Activated CD4-positive, alpha-beta T cell treated with anti-CD3 and anti-CD28 coated beads for 1 hour (primary cell): ENCODE measurements around the gene FKBP2.

Experiments used
- DNase-seq: peaks from one replicate; pipeline ENCODE4 v3.0.0-alpha.2; 2020

The FKBP2 gene

DNA sequence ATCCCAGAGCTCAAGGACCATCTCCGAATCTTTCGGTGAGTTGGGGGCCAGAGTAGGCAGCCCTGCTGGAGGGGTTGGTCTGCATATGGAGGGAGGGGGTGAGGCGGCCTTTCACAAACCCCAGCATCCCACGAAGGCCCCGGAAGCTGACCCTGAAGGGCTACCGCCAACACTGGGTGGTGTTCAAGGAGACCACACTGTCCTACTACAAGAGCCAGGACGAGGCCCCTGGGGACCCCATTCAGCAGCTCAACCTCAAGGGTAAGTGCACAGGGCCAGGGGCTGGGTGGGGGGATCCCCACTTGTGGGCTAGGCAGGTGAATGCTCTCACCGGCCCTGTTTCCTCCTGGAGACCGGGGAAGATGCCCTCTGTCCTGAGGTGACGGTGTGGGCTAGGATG lies 21.1 kb upstream of the FKBP2 start:
- no peak for DNase-seq

DNA sequence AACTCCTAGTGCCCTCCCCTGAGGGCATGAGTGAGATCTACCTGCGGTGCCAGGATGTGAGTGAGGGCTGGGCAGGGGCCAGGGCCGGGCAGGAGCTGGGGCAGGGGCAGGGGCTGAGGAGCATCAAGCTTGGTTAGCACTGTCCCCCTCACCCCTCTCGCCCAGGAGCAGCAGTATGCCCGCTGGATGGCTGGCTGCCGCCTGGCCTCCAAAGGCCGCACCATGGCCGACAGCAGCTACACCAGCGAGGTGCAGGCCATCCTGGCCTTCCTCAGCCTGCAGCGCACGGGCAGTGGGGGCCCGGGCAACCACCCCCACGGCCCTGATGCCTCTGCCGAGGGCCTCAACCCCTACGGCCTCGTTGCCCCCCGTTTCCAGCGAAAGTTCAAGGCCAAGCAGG lies 20.6 kb upstream of the FKBP2 start:
- DNase-seq: no peak

DNA sequence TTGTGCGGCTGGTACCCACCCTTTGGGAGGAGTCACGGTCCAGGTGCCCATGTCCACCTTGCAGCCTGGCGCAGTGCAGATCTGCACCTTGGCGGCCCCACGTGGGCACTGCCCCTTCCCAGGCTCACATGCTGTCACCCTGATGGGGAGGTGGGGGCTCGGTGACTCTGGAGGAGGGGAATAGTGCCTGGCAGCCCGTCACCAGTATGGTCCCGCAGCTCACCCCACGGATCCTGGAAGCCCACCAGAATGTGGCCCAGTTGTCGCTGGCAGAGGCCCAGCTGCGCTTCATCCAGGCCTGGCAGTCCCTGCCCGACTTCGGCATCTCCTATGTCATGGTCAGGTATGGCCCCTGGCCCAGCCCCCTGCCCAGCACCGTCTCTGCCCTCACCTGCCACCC lies 20.1 kb upstream of the FKBP2 start:
- DNase-seq: no peak

DNA sequence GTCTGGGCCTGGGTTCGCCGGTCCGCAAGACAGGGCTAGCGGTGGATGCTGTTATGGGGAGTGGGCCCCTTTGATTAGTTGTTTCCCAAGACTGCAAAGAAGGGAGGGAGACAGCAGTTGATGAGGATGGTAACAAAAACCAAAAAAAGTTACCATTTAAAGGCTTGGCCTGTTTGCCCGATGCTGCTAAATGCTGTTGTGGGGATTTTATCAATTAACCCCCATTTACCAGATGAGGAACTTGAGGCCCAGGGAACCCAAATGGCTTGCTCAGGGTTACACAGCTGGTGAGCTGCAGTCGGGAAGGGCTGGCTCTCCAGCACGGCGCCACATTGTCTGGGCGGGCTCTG lies 18.3 kb upstream of the FKBP2 start:
- DNase-seq: no peak

DNA sequence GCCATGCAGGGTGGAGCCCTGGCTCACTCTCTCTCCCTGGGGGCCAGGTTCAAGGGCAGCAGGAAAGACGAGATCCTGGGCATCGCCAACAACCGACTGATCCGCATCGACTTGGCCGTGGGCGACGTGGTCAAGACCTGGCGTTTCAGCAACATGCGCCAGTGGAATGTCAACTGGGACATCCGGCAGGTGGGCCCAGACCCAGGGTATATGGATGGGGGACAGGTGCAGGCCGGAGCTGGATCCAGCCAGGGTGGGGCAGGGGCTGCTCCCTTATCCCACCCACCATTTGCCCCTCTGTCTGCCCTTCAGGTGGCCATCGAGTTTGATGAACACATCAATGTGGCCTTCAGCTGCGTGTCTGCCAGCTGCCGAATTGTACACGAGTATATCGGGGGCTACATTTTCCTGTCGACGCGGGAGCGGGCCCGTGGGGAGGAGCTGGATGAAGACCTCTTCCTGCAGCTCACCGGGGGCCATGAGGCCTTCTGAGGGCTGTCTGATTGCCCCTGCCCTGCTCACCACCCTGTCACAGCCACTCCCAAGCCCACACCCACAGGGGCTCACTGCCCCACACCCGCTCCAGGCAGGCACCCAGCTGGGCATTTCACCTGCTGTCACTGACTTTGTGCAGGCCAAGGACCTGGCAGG lies 17.8 kb upstream of the FKBP2 start:
- no peak for DNase-seq

DNA sequence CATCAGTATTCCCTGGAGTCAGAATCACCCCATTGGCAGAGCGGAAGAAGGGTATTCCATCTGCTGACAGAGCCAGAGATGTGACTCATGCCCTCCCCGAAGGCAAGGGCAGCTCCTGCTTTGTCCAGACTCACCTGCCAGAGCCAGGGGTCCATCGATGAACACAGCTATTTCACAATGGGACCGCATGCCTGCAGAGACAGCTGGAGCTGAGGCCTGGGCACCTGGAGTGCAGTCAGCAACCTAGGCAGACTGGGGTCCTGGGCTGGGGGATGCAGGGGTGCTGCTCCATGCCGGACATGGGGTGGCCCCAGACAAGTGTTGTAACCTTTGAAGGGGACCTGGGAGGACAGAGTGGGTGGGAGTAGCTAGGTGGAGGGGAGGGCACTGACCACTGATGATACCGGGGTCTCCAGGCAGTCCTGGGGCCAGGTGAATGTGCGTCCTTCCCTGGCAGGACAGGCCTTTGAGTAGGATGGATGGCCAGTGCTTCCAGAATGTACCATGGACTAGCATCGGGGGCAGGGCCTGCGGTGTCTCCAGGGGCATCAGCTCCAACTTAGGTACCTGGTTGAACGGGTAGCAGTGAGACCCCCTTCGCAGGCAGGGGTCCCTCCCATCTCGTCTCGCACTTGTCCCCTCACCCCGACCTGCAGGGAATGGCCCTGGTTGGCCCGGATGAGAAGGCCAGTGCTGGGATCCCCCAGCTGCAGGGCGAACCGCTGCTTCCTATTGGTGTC lies 16.6 kb upstream of the FKBP2 start:
- no peak for DNase-seq

DNA sequence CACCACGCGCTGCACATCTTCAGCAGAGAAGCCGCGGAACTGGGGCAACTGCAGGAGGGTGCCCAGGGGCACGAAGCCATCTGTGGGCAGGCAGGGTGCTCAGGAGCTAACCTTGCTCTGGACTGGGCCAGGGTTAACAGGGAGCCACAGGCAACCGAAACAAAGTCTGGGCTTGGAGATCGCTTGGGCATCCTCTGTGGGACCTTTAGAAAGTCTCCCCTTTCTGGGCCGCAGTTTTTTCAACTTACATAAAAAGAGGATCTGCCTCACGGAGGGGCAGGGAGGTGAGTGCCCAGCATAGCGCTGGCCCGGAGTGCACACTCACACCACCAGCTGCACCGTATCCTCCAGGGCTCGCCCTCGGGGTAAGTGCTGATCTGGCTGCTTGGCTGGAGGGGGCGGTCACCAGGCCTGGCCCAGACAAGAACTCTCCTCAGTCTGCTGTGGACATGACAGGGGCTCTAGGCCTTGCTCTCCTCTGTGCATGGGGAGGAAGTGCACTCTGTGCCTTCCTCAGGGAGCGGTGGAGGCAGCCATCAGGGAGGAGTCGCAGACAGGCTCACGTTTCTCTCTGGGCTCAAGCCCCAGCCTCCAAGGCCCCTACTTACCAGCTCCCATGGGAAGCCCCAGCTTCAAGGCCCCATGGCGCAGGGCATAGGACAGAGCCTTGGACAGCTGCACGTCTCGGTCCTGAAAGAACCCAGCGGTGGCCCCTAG lies 15.8 kb upstream of the FKBP2 start:
- DNase-seq: no peak

DNA sequence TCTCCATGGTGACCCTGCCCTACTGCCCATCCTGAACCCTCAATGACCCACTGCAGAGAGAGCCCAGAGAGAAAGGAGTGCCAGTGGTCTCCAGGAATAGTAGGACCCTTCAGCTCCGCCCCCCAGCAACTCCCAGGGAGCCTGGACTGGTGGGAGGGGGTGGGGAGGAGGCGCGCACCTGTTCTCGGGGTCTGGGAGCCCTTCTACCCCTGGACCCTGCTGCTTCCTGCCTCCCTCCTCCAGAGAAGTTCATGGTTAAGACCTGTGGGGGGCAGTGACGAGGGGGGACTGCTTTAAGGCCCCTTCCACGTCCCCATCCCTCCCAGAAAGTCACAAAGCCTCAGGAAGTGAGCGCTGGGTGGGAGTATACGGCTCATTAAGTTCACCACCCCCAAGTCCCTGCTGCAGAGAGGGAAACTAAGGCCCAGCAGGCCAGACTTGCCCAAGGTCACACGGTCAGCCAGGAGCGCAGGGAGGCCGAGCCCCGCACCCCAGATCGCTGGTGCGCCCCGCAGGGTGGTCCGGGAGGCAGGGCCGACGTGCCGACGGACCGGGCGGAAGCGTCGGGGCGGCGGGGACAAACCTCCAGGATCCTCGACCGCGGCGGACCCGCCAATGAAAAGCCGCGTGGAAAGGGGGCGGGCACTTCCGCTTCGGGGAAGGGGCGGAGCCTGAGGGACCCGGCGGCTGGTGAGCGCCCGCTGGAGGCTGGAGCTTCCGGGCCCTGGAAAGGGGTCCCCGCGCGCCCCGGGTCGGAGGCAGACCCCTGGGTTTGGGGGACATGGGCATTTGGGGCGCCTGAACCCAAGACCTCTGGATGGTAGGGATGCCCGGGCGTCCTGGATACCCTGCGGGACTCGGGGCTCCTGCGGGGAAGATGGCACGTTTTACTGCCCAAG lies 15.0 kb upstream of the FKBP2 start, which contains the start of the genes NUDT22 and TRPT1:
Gene NUDT22, plus strand, starts transcription at position 667 of the 899 bp plus-strand sequence. CDS start 379 bp downstream, outside the sequence.
Gene TRPT1, minus strand, starts transcription at position 579 of the 899 bp plus-strand sequence. Its CDS starts 326 bp downstream, at position 253.
- peak; percentile 83 for DNase-seq

DNA sequence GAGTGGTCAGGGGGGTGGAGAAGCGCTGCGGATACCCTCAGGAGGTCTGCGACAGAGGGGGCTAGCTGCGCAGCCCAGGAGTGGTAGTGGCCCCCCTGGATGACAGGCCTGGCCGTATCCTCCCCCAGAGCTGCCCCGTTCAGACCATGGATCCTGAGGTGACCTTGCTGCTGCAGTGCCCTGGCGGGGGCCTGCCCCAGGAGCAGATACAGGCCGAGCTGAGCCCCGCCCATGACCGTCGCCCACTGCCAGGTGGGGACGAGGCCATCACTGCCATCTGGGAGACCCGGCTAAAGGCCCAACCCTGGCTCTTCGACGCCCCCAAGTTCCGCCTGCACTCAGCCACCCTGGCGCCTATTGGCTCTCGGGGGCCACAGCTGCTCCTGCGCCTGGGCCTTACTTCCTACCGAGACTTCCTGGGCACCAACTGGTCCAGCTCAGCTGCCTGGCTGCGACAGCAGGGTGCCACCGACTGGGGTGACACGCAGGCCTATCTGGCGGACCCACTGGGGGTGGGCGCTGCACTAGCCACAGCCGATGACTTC lies 14.3 kb upstream of the FKBP2 start:
- DNase-seq: peak; percentile 24

DNA sequence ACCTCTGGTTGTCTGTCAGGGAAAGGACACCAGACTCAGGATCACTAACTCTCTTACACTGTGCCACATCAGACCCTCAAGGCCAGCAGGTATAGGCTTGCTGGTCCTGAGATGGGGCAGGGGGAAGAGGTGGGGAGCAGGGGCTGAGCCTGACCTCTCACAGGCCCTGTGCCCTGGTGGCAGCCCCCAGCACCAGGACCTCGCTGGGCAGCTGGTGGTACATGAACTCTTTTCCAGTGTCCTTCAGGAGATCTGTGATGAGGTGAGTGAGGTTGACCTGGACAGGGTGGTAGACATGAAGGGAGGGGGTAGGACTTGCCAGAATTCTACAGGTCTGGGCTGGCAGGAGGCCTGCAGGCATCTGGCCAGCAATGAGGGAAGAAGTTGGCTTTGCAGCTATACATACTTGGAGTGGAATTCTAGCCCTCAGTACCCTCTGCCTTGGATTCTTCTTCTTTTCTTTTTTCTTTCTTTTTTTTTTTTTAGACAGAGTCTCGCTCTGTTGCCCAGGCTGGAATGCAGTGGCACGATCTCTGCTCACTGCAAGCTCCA lies 13.4 kb upstream of the FKBP2 start:
- no peak for DNase-seq

DNA sequence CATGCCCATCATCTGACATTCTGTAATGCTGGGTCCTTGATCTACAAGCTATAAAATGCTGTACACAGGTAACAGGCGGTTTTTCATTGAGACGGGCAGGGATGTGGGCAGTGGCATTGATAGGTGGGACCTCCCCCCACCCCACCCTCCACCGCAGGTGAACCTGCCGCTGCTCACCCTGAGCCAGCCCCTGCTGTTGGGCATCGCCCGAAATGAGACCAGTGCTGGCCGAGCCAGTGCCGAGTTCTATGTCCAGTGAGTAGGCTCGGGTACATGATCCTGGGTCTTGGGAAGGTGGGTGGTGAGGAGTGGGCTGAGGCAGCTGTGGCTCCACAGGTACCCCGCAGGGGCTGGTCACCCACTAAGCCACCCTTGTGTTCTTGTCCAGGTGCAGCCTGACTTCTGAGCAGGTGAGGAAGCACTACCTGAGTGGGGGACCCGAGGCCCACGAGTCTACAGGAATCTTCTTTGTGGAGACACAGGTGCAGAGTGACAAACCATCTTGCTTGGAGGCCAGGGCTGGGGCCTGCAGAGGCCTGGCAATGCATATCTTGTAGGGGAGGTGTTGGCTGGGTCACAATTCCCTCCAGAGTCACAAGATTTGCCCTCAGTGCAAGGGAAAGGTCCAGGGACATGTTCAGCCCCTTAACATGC lies 11.7 kb upstream of the FKBP2 start:
- no peak for DNase-seq

DNA sequence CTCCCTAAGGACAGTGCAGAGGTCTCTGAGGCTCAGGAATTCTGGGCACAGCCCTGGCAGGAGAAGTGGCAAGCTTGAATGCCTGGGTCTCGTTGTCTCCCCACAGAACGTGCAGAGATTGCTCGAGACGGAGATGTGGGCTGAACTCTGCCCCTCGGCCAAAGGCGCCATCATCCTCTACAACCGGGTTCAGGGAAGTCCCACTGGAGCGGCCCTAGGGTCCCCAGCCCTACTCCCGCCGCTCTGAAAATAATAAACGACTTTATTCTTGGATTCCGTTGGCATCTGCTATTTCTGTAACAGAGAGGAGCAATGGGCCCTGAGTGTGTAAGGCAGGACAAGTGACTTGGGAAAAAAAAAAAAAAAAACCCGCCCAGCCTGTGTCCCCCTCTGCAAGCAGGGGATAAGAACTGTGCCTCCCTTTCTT lies 11.1 kb upstream of the FKBP2 start:
- DNase-seq: no peak

DNA sequence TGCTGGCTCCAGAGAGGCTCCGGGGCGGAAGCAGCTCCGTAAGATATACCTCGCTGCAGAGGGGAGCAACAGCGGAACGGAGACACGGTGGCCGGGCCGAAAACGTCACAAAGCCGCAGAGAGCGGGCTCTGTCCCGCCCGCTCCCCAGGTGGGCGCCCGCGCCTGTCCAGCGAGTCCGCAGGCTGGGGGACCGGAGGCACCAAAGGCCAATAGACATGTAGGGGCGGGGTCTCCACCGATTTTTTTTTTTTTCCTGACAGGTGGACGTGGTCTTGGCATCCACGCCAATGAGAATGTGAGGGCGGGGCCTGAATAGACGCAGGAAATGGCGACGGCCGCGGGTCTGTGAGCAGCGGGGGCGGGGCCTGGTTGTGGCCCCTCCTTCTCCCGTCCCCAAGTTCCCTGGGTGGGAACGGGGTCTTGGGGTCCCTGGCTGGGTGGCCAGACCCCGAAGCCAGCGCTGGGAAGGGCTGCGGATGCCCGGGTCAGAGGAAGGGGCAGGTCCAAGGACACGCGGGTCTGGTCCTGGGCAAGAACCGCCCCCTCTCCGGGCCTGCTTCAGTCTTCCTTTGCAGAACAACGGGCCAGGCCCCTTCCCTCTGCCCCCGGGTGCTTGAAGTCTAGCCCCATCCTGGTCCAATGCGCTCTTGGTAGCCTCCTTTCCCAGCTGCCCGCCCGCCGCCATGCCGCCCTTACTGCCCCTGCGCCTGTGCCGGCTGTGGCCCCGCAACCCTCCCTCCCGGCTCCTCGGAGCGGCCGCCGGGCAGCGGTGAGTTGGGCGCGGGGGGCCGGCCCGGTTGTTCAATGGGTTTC lies 10.5 kb upstream of the FKBP2 start, which contains the start of gene DNAJC4:
Gene DNAJC4, plus strand, starts transcription at position 378 of the 814 bp plus-strand sequence. Its CDS starts 307 bp downstream, at position 685.
- DNase-seq: peak; percentile 75

DNA sequence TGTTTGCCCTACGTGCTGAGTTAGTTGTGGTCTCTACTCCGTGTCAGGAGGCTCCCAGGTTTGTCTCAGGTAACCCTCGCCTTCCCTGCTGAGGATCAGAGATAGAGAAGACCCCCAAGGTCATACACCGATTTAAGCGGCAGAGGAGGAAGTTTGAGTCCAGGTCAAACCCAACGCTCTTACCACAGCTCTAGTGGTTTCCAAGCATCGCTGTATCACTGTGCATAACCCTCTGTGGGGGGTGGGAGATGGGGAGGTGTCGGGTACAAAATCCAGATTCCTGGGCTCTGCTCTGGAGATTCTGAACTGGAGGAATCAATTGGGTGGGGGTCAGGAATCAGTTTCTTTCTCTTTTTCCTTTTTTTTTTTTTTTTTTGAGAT lies 9.9 kb upstream of the FKBP2 start:
- DNase-seq: no peak

DNA sequence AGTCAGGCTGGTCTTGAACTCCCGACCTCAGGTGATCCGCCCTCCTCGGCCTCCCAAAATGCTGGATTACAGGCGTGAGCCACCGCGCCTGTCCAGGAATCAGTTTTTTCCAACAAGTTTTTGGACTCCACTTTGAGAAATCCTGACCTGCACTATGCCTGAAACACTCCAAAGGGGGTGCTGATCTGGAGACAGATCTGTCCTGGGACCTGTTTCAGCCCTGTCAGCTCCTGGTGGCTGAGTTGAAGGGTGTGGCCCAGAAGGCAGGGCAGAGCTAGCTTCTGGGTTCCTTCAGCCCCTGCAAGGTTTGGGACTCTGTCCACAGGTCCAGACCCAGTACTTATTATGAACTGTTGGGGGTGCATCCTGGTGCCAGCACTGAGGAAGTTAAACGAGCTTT lies 9.3 kb upstream of the FKBP2 start:
- DNase-seq: no peak

DNA sequence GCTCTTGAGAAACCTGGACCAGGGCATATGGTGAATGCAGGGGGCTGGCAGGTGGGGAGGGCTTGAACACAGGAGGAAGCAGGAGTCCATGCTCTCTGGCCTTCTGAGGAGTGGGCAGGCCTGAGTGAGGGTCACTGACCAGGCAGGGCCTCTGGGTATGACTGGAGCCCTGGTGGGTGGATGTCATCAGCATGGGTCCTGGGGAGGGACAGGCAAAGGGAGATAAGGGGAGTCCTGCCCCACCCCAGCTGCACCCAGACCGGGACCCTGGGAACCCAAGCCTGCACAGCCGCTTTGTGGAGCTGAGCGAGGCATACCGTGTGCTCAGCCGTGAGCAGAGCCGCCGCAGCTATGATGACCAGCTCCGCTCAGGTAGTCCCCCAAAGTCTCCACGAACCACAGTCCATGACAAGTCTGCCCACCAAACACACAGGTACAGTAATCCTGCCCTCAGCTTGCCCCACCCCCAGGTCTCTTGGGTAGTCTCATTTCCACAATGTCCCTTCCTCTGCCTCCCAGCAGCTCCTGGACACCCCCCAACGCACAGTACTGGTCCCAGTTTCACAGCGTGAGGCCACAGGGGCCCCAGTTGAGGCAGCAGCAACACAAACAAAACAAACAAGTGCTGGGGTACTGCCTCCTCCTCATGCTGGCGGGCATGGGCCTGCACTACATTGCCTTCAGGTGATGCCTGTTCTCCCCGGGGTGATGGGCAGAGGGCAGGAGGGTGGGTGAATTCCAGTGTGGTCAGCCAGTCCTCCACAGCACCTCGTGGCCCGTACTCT lies 8.5 kb upstream of the FKBP2 start:
- DNase-seq: no peak

DNA sequence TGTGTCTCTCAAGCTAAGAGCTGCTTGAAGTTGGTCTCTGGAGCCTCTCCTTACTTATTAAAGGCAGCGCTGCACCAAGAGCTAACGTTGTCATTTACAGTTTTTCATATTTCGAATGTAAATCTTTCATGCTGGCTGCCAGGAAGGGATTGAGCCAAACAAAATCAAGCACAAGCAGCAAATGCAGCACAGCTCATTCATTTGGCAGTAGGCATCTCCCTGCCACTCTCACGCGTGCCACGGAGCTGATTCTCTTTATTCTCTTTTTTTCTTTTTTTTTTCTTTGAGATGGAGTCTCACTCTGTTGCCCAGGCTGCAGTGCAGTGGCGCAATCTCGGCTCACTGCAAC lies 8.0 kb upstream of the FKBP2 start:
- DNase-seq: no peak

DNA sequence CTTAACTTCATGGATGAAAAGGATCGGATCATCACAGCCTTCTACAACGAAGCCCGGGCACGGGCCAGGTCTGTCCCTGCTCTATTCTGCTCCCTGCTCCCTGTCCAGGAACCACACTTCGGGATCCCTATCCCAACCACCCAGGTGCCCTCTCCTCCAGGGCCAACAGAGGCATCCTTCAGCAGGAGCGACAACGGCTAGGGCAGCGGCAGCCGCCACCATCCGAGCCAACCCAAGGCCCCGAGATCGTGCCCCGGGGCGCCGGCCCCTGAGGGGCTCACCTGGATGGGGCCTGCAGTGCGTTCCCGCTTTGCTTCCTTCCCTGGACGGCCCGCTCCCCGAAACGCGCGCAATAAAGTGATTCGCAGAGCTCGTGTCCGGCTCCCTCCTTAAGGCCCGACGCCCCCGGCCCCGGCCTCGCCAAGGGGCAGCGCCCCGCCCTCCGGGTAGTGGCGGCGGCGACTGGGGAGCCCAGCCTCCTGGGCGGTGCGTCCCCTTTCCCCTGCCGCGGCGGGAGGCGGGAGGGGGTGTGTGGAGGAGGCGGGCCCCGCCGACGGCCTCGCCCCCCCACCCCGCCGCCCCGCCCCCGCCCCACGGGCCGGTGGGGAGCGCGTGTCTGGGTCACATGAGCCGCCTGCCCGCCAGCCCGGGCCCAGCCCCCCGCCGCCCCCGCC lies 6.8 kb upstream of the FKBP2 start, which contains the start of gene VEGFB:
Gene VEGFB, plus strand, starts transcription at position 672 of the 674 bp plus-strand sequence. CDS start 250 bp downstream, outside the sequence.
- peak; percentile 64 for DNase-seq
